GM19238 (cell line): ENCODE results near the gene DMRTA2.
A peak's percentile ranks its signal among the peaks of the same experiment; 100 is the strongest.
"Not testable (repeated sequence)": the region's sequence is repeated elsewhere in the genome, so short reads cannot be mapped to it uniquely, and the experiment has no call there.

Experiments used
- DNase-seq: peaks from one replicate; pipeline ENCODE4 v3.0.0; 2011; ENCODE audit warnings: low spot score; ENCODE audit not compliant: insufficient read length

DMRTA2 gene

GRCh38 chr1:50393522-50394120 is 29.6 kb downstream of the DMRTA2 start:
- DNase-seq: no peak

- DNase-seq: not testable (repeated sequence)
Observed at GRCh38 chr1:50381551-50381950, 41.7 kb downstream of the DMRTA2 start.

DNA sequence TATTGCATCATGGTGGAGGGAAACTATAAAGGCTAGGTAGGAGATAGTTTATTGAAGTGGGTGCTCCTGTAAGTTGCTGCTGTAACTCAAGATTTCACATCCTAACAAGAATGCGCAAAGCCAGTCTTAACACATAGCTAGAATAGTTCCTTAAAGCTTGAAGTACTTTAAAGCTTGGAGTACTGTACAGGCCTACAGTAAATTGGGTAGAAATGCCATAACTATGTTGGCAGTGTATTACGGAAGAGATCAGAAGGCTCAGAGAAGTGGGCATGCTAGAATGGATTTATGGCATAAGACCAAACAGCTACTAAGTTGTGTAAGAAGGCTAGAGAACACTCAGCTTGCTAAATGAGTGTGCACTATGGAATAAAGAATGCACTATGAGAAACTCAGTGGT is 44.5 kb downstream of the DMRTA2 start:
- no peak for DNase-seq

DNA sequence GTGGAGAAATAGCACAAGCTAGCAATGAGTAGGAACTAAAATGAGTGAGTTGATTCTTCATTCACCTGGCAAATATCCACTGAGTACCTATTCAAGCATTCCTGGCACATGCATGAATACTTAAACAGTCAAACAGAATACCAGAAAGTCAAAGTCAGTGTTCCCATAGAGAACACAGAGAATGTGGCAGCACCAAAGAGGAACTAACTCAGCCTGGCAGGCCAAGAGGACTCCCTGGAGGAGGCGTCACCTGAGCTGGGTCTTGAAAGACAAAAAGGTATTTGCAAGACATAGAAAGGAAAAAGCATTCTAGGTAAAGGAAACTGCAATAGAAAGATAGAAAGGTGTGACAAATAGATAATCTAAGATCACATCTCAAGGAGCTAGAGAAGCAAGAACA is 49.7 kb downstream of the DMRTA2 start:
- no peak for DNase-seq

DNA sequence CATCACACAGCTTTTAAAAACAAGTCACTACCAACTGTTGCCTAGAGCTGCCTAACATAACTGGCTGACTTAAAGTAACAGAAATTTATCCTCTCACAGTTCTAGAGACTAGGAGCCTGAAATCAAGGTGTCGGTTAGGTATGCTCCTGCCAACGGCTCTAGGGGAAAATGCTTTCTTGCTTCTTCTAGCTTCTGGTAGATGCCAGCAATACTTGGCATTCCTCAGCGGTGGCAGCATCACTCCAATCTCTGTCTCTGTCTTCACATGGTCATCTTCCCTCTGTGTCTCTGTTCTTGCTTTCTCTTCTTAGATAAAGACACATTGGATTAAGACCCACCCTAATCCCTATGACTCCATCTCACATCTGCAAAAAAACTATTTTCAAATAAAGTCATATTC is 51.5 kb downstream of the DMRTA2 start:
- no peak for DNase-seq

DNA sequence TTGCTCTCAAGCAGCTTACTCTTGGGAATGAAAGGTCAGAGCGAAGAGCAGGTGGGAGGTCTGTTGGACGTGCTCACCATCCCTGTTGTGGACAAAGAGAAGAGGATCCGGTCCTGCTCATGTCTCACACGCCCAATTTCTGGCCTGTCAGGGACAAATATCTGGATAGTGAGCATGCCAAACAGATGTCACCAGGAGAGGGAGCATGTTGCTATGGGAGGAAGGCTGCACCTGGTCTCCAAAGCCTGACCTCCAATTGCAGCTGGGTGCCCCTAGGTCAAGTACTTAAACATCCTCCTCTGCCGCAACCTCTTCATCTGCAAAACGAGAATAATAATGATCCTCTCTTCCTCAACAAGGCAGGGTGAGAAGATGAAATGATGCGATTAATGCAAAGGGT is 53.4 kb downstream of the DMRTA2 start:
- DNase-seq: no peak

- DNase-seq: no peak
Observed at GRCh38 chr1:50369008-50369634, 54.1 kb downstream of the DMRTA2 start.

- DNase-seq: peak; percentile 22
Observed at GRCh38 chr1:50368179-50369007, 54.9 kb downstream of the DMRTA2 start.
